GM21423 (cell line): ENCODE measurements around the gene ZNF331.
"Not testable (repeated sequence)": the region's sequence is repeated elsewhere in the genome, so short reads cannot be mapped to it uniquely, and the experiment has no call there.

Experiments used
- ATAC-seq: cut with Tn5 transposase; IDR thresholded peaks from one replicate; pipeline ENCODE4 v1.9.1; 2021; ENCODE audit warnings: mild to moderate bottlenecking, moderate library complexity; ENCODE audit not compliant: unreplicated experiment

ZNF331 gene

GRCh38 chr19:53537521-53538377 is at the start of gene ZNF331:
ZNF331 (plus strand) TSS chr19:53538145; CDS start chr19:53569377, 31,232 bp downstream.
- peak; percentile 56 for ATAC-seq

GRCh38 chr19:53492153-53492552 is 45.8 kb upstream of the ZNF331 start:
- no peak for ATAC-seq

DNA sequence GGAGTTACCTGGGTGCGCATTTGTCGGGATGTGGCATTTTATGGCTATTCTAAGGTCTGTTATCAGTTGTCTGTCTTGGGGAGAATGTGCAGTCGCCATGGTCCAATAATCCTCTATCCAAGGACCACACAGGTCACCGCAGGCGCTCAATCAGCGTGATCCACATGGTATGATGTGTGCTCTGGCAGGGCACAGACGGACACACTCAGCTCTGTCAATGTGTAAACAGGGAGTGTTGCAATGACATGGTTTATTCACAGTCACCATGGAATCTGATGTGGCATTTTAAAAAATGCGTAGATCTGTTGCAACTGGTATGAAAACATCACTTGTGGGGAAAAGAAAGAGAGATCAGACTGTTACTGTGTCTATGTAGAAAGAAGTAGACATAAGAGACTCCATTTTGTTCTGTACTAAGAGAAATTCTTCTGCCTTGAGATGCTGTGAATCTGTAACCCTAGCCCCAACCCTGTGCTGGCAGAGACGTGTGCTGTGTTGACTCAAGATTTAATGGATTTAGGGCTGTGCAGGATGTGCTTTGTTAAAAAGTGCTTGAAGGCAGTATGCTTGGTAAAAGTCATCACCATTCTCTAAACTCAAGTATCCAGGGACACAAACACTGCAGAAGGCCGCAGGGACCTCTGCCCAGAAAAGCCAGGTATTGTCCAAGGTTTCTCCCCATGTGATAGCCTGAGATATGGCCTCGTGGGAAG is 40.5 kb upstream of the ZNF331 start:
- not testable (repeated sequence) for ATAC-seq

- ATAC-seq: not testable (repeated sequence)
Observed at GRCh38 chr19:53498024-53498395, 39.9 kb upstream of the ZNF331 start.

- not testable (repeated sequence) for ATAC-seq
Observed at GRCh38 chr19:53503151-53503550, 34.8 kb upstream of the ZNF331 start.

GRCh38 chr19:53503671-53504364 is 34.1 kb upstream of the ZNF331 start:
- not testable (repeated sequence) for ATAC-seq

DNA sequence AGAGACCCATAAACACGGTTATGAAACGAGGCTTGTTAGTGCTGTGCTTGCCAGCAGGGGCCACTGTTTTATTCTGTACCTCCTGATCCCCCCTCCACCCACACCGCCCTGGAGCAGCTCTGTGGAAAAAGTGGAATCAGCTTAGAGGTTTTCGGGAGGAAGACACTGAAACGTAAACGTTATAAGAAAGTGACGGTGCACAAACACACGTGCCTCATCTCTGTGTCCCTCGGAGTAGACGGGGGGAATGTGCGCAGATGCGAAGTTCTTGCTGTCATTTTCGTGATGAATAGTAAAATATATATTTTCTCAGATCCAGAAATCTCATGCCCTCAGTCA is 33.6 kb upstream of the ZNF331 start:
- not testable (repeated sequence) for ATAC-seq

DNA sequence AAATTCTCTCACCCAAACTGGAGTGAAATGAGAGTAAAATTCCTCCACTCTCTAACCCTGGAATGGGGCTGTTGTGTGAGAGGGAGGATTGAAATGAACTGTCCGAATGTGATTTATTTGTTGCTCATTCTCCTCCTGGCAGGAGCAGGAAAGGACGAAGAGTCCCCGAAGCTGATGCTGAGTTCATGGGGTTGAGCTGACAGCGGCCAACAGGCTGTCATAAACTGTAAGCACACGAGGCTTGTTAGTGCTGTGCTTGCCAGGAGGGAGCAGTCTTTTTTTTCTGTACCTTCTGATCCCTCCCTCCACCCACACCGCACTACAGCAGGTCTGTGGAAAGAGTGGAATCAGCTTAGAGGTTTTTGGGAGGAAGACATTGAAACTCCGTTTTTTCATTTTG is 33.1 kb upstream of the ZNF331 start:
- ATAC-seq: no peak

GRCh38 chr19:53506728-53507127 is 31.2 kb upstream of the ZNF331 start:
- ATAC-seq: no peak

GRCh38 chr19:53507523-53508442 is 30.2 kb upstream of the ZNF331 start:
- ATAC-seq: no peak

- no peak for ATAC-seq
Observed at GRCh38 chr19:53509443-53509842, 28.5 kb upstream of the ZNF331 start.

- ATAC-seq: no peak
Observed at GRCh38 chr19:53509845-53510244, 28.1 kb upstream of the ZNF331 start.

- ATAC-seq: no peak
Observed at GRCh38 chr19:53511357-53511756, 26.6 kb upstream of the ZNF331 start.

DNA sequence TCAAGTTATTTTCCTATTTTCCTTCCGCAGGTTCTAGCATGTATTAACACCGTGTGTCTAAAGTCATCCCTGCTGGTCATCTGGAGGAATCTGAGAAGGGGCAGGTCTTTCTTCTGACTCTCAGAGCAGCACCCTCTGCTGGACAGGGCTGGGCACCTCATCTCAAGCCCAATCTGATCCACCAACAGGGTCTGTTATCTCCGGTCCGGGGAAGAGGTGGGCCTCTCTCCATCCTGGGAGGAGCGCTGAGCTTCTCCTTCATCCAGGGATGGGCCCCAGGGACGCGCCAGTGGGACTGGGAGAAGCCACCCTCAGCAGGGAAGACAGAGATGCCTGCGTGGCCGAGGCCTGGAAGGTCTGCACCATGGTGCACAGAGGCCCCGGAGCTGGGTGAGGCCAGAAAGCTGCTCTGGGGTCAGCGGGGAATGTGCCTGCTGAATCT is 26.0 kb upstream of the ZNF331 start:
- ATAC-seq: no peak

GRCh38 chr19:53515047-53515446 is 22.9 kb upstream of the ZNF331 start:
- ATAC-seq: not testable (repeated sequence)

GRCh38 chr19:53517114-53517741 is 20.7 kb upstream of the ZNF331 start:
- no peak for ATAC-seq

- no peak for ATAC-seq
Observed at GRCh38 chr19:53518121-53518520, 19.8 kb upstream of the ZNF331 start.

GRCh38 chr19:53518716-53519115 is 19.2 kb upstream of the ZNF331 start:
- no peak for ATAC-seq

- ATAC-seq: no peak
Observed at GRCh38 chr19:53519446-53519845, 18.5 kb upstream of the ZNF331 start.

- ATAC-seq: no peak
Observed at GRCh38 chr19:53520163-53520546, 17.8 kb upstream of the ZNF331 start.
